Upper lobe of left lung (tissue), 6 donors: ENCODE results near the gene METTL26. TPM values are rescaled to one million over a fixed set of nuclear protein-coding genes. Genes with fewer than 3 reads are reported as not detected.
A peak's percentile ranks its signal among the peaks of the same experiment; 100 is the strongest.

Experiments used
- ATAC-seq, 2 donors: fragments of 200-7000 bp; cut with Tn5 transposase; one replicate each; pipeline ENCODE4 v1.9.1; 2022; ENCODE audit warnings: mild to moderate bottlenecking in 2 of 2, moderate library complexity in 2 of 2; ENCODE audit not compliant: low FRiP score in 2 of 2
- DNase-seq, 2 donors: peaks; one replicate each; pipeline ENCODE4 v3.0.0-alpha.2; 2019 to 2020
- H3K27ac ChIP-seq, 4 donors: fragments of 200-600 bp; sonication (generic); one replicate each; pipeline ENCODE4 v1.5.1; 2016 to 2019
- H3K27me3 ChIP-seq, 4 donors: fragments of 200-600 bp; sonication (generic); one replicate each; pipeline ENCODE4 v1.5.1; 2017 to 2019
- H3K36me3 ChIP-seq, 4 donors: fragments of 200-600 bp; sonication (generic); one replicate each; pipeline ENCODE4 v1.5.1; 2016 to 2019
- H3K4me1 ChIP-seq, 4 donors: fragments of 200-600 bp; sonication (generic); one replicate each; pipeline ENCODE4 v1.5.1; 2018 to 2019
- H3K4me3 ChIP-seq, 4 donors: fragments of 200-600 bp; sonication (generic); one replicate each; pipeline ENCODE4 v1.5.1; 2017 to 2019; ENCODE audit warnings: mild to moderate bottlenecking in 2 of 4, moderate library complexity in 1 of 4
- H3K9me3 ChIP-seq, 4 donors: fragments of 200-600 bp; sonication (generic); one replicate each; pipeline ENCODE4 v1.5.1; 2018 to 2019
- EP300 ChIP-seq, 4 donors: sonication (generic); formaldehyde crosslinking; IDR thresholded peaks; one replicate each; pipeline ENCODE4 v1.5.1; 2017; ENCODE audit warnings: antibody characterized with exemption in 4 of 4, control low read depth in 2 of 4
- POLR2A ChIP-seq, 4 donors: fragments of 450-650 bp; IDR thresholded peaks; one replicate each; pipeline ENCODE4 v1.5.1; 2016 to 2017; ENCODE audit warnings: antibody characterized with exemption in 4 of 4, mild to moderate bottlenecking in 2 of 4
- POLR2AphosphoS5 ChIP-seq, 2 donors: sonication (generic); formaldehyde crosslinking; IDR thresholded peaks; one replicate each; pipeline ENCODE4 v1.5.1; 2017; ENCODE audit warnings: antibody characterized with exemption in 2 of 2
- WGBS, 2 donors: methylation state at CpG; one replicate each; pipeline ENCODE4 v1.1.5; 2017 to 2018; 5-methylcytosine and 5-hydroxymethylcytosine counted together
- total RNA-seq, 6 donors: library from RNA; depleted of rRNA in 4 of 6; stranded (reverse); fragments of >200 nt in 4 of 6; gene quantifications; one replicate each; pipeline versions ENCODE4 v1.1.0 to v1.2.1, GENCODE V29; 2016 to 2021
- TF ChIP-seq, protein P1 (sequence below), 6 experiments: fragments of 450-650 bp in 4 of 6; fragments of 200-600 bp in 2 of 6; sonication (generic) in 2 of 6; IDR thresholded peaks; one replicate each; pipeline ENCODE4 v1.5.1; 2016 to 2019; ENCODE audit warnings: antibody characterized with exemption in 6 of 6
- donor health status: DM: no; HTN: no; CAD: no; lungs with moderate emphysema.
- donor health status: DM: no; HTN: yes; CAD: no; lungs with severe emphysema.

The METTL26 gene
- total RNA-seq, 6 donors from 2014 or later: 69.5 to 210 (median 111) TPM

GRCh38 chr16:625117-625976 lies 10.8 kb downstream of the METTL26 start:
- 96 to 100% methylated on average over 2 to 22 of the region's 37 CpGs for WGBS, 2 donors
- no peak overlapping the region for H3K4me3 ChIP-seq
- peaks cover 2 to 61% (median 47%) of the 10 kb centered on the region in 4 donors for H3K4me1 ChIP-seq
- H3K27ac ChIP-seq: no peak overlapping the region
- H3K36me3 ChIP-seq: peaks cover 9 to 42% (median 36%) of the 10 kb centered on the region in 4 donors
- DNase-seq: peak in 1 of 2 donors; percentile 63
- no peak for TF ChIP-seq POLR2A (IDR thresholded peaks at IDR 0.05)
- H3K27me3 ChIP-seq: no peaks in the 10 kb centered on the region
- no peak for ATAC-seq
- no peaks in the 10 kb centered on the region for H3K9me3 ChIP-seq

- Histone ChIP-seq H3K4me3 (no peak overlapping the region), H3K36me3 (peaks cover 9 to 42% (median 36%) of the 10 kb centered on the region in 4 donors), H3K27ac (no peak overlapping the region), H3K9me3 (no peaks in the 10 kb centered on the region), H3K27me3 (no peaks in the 10 kb centered on the region), H3K4me1 (peaks cover 0 to 55% (median 41%) of the 10 kb centered on the region in 4 donors)
- TF ChIP-seq, protein P1, sequence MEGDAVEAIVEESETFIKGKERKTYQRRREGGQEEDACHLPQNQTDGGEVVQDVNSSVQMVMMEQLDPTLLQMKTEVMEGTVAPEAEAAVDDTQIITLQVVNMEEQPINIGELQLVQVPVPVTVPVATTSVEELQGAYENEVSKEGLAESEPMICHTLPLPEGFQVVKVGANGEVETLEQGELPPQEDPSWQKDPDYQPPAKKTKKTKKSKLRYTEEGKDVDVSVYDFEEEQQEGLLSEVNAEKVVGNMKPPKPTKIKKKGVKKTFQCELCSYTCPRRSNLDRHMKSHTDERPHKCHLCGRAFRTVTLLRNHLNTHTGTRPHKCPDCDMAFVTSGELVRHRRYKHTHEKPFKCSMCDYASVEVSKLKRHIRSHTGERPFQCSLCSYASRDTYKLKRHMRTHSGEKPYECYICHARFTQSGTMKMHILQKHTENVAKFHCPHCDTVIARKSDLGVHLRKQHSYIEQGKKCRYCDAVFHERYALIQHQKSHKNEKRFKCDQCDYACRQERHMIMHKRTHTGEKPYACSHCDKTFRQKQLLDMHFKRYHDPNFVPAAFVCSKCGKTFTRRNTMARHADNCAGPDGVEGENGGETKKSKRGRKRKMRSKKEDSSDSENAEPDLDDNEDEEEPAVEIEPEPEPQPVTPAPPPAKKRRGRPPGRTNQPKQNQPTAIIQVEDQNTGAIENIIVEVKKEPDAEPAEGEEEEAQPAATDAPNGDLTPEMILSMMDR (IDR thresholded peaks at IDR 0.05): no peak
- TF ChIP-seq EP300 (IDR thresholded peaks at IDR 0.05): no peak
- no peak for TF ChIP-seq POLR2AphosphoS5 (IDR thresholded peaks at IDR 0.05)
- TF ChIP-seq POLR2A (IDR thresholded peaks at IDR 0.05): no peak
- no peak for ATAC-seq
- DNase-seq: no peak
- 82 to 89% methylated on average over 10 of the region's 10 CpGs for WGBS, 2 donors
Measured at GRCh38 chr16:624526-625070, 11.5 kb downstream of the METTL26 start.

- Histone ChIP-seq H3K4me1 (peaks cover 0 to 45% (median 33%) of the 10 kb centered on the region in 4 donors), H3K9me3 (no peaks in the 10 kb centered on the region), H3K27me3 (no peaks in the 10 kb centered on the region), H3K36me3 (peaks cover 9 to 38% (median 26%) of the 10 kb centered on the region in 4 donors), H3K4me3 (no peak overlapping the region), H3K27ac (peak overlapping the region; percentile 35 to 64 (median 48))
- ATAC-seq (no peak), DNase-seq (peak in 1 of 2 donors; percentile 72)
- TF ChIP-seq, protein P1 (IDR thresholded peaks at IDR 0.05): no peak
- TF ChIP-seq POLR2A (IDR thresholded peaks at IDR 0.05) (no peak), POLR2AphosphoS5 (IDR thresholded peaks at IDR 0.05) (no peak), EP300 (IDR thresholded peaks at IDR 0.05) (no peak)
- 91 to 92% methylated on average over 13 to 17 of the region's 17 CpGs for WGBS, 2 donors
Measured at GRCh38 chr16:622920-623280, 13.2 kb downstream of the METTL26 start.

- Histone ChIP-seq H3K27ac (peak overlapping the region; percentile 35 to 64 (median 48)), H3K27me3 (no peaks in the 10 kb centered on the region), H3K4me1 (peaks cover 0 to 37% (median 27%) of the 10 kb centered on the region in 4 donors), H3K9me3 (no peaks in the 10 kb centered on the region), H3K36me3 (peaks cover 4 to 30% (median 17%) of the 10 kb centered on the region in 4 donors), H3K4me3 (no peak overlapping the region)
- 75 to 82% methylated on average over 7 to 21 of the region's 21 CpGs for WGBS, 2 donors
- TF ChIP-seq POLR2AphosphoS5 (IDR thresholded peaks at IDR 0.05): no peak
- TF ChIP-seq EP300 (IDR thresholded peaks at IDR 0.05): no peak
- no peak for TF ChIP-seq POLR2A (IDR thresholded peaks at IDR 0.05)
- TF ChIP-seq, protein P1 (IDR thresholded peaks at IDR 0.05): no peak
- DNase-seq (peak in 1 of 2 donors; percentile 48), ATAC-seq (no peak)
Measured at GRCh38 chr16:621526-622105, 14.5 kb downstream of the METTL26 start.
